ENCODE results near the gene PTCH1.

DNA sequence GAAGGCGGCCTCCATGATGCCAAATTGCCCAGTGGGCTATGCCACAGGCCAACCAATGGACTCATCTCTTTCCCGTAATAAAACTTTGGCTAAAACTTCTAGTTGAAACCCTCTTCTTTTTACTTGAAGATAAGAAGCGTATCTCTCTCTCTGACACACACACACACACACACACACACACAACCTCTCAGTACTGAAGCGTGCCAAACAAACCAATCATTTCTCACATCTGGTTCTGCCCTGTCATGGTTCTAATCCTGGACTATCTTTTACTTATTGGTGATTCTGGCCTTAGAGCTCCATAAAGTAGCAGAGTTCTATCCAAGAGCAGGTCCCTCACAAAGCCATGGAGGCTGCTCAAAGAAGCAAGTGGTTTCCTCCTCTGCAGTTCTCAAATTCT, 64.6 kb downstream of the PTCH1 start:
- TF ChIP-seq, protein P1, sequence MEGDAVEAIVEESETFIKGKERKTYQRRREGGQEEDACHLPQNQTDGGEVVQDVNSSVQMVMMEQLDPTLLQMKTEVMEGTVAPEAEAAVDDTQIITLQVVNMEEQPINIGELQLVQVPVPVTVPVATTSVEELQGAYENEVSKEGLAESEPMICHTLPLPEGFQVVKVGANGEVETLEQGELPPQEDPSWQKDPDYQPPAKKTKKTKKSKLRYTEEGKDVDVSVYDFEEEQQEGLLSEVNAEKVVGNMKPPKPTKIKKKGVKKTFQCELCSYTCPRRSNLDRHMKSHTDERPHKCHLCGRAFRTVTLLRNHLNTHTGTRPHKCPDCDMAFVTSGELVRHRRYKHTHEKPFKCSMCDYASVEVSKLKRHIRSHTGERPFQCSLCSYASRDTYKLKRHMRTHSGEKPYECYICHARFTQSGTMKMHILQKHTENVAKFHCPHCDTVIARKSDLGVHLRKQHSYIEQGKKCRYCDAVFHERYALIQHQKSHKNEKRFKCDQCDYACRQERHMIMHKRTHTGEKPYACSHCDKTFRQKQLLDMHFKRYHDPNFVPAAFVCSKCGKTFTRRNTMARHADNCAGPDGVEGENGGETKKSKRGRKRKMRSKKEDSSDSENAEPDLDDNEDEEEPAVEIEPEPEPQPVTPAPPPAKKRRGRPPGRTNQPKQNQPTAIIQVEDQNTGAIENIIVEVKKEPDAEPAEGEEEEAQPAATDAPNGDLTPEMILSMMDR (IDR thresholded peaks at IDR 0.05), result no peak
- TF ChIP-seq POLR2AphosphoS5 (IDR thresholded peaks at IDR 0.05; ENCODE audit: insufficient read depth in 1 of 2, low read depth in 1 of 2) (no peak), POLR2A (IDR thresholded peaks at IDR 0.05) (no peak)
